Breast epithelium (tissue), 3 donors: ENCODE measurements around the gene ASF1A.

Experiments used
- POLR2AphosphoS5 ChIP-seq, 3 donors: sonication (generic); formaldehyde crosslinking; IDR thresholded peaks; one replicate each; pipeline ENCODE4 v1.6.1; 2017; ENCODE audit warnings: antibody characterized with exemption in 3 of 3
- TF ChIP-seq, protein P1 (sequence below), 3 donors: fragments of 450-650 bp; IDR thresholded peaks; one replicate each; pipeline ENCODE4 v1.5.1; 2016 to 2017; ENCODE audit warnings: antibody characterized with exemption in 3 of 3, mild to moderate bottlenecking in 3 of 3, moderate library complexity in 3 of 3

DNA sequence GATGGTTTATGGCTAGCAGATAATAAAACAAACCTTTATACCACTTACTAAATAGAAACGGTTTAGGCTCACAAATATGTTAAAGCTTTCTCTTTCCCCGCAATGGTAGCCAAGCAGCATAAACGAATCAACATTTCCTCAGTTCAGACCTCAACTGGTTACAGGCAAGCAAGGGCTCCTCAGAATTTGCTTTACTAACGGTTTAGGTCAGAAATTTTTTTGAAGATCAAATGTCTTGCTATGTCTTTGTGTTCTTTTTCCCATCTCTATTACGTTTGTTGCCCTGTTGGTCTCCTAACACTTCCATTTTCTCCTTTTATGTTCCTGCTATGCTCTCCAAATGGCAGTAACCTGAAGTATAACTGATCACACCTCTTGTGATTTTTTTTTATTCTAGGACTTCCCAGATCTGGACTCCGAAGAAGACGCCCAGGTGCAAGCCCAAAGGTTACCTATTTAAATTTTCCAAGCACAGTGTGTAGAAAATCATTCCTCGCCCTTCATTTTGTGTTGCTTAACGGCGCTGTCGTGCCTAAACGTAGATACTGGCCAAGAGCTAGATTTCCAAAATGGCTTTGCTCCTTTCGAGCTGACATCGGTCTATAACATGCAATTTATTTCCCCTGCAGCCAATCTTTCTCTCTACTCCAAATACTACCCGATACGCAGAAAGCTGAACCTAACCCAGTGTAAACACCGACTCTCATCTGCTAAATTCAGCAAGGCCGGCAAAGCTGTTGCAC, 717 bp upstream of the ASF1A start:
- TF ChIP-seq, protein P1, sequence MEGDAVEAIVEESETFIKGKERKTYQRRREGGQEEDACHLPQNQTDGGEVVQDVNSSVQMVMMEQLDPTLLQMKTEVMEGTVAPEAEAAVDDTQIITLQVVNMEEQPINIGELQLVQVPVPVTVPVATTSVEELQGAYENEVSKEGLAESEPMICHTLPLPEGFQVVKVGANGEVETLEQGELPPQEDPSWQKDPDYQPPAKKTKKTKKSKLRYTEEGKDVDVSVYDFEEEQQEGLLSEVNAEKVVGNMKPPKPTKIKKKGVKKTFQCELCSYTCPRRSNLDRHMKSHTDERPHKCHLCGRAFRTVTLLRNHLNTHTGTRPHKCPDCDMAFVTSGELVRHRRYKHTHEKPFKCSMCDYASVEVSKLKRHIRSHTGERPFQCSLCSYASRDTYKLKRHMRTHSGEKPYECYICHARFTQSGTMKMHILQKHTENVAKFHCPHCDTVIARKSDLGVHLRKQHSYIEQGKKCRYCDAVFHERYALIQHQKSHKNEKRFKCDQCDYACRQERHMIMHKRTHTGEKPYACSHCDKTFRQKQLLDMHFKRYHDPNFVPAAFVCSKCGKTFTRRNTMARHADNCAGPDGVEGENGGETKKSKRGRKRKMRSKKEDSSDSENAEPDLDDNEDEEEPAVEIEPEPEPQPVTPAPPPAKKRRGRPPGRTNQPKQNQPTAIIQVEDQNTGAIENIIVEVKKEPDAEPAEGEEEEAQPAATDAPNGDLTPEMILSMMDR (IDR thresholded peaks at IDR 0.05), result no peak
- peak in 1 of 3 donors; percentile 17 for TF ChIP-seq POLR2AphosphoS5 (IDR thresholded peaks at IDR 0.05)
